A549 (cell line): ENCODE results near the gene BFSP2.

Experiments
- CTCF ChIP-seq: fragments of >200 bp; sonication (Bioruptor Twin); formaldehyde crosslinking; IDR thresholded peaks from 3 replicates; pipeline ENCODE4 v1.5.1; 2016
- NPAS2 ChIP-seq: fragments of 250-450 bp; sonication (Bioruptor Pico); IDR thresholded peaks from 2 replicates; pipeline ENCODE4 v1.8.0; 2022; ENCODE audit warnings: mild to moderate bottlenecking, moderate library complexity, borderline replicate concordance
- POLR2A ChIP-seq: IDR thresholded peaks from 2 replicates; pipeline ENCODE4 v1.6.1; 2012; ENCODE audit warnings: mild to moderate bottlenecking, low read length
- RCOR1 ChIP-seq: fragments of 150-350 bp; IDR thresholded peaks from 2 replicates; pipeline ENCODE4 v1.6.1; 2014; ENCODE audit warnings: antibody characterized with exemption, low read length, low read depth
- REST ChIP-seq: fragments of 200-600 bp; sonication (generic); IDR thresholded peaks from 2 replicates; pipeline ENCODE4 v1.6.1; 2016; ENCODE audit warnings: antibody characterized with exemption, mild to moderate bottlenecking, moderate library complexity
- RNF2 ChIP-seq: fragments of 200-600 bp; sonication (generic); IDR thresholded peaks from 2 replicates; pipeline ENCODE4 v1.6.1; 2016; ENCODE audit warnings: low read depth, mild to moderate bottlenecking, antibody characterized with exemption, moderate library complexity, borderline replicate concordance

- TF ChIP-seq RCOR1 (no peak), CTCF (no peak), NPAS2 (CRISPR knock-in tag) (no peak), POLR2A (no peak), RNF2 (no peak), REST (no peak)
These were observed 57.2 kb downstream of the BFSP2 start for GRCh38 chr3:133457025-133457424.
